HUES48 (cell line): ENCODE measurements around the gene PLEKHM1.

Experiments
- H3K27ac ChIP-seq: one replicate; pipeline ENCODE4 v1.7.0; 2013; ENCODE audit warnings: low read depth, low read length, inconsistent platforms
- H3K27me3 ChIP-seq: 2 replicates; pipeline ENCODE4 v1.6.1; 2013; ENCODE audit warnings: mild to moderate bottlenecking, low read length; ENCODE audit not compliant: control insufficient read depth, insufficient read depth
- H3K36me3 ChIP-seq: 2 replicates; pipeline ENCODE4 v1.6.1; 2013; ENCODE audit warnings: low read length; ENCODE audit not compliant: control insufficient read depth, insufficient read depth
- H3K4me1 ChIP-seq: 2 replicates; pipeline ENCODE4 v1.6.1; 2013; ENCODE audit warnings: mild to moderate bottlenecking, low read length; ENCODE audit not compliant: control insufficient read depth, insufficient read depth
- H3K4me3 ChIP-seq: 2 replicates; pipeline ENCODE4 v1.5.1; 2013; ENCODE audit warnings: mild to moderate bottlenecking, low read depth, low read length
- H3K9ac ChIP-seq: 2 replicates; pipeline ENCODE4 v1.6.1; 2013; ENCODE audit warnings: mild to moderate bottlenecking, low read depth, low read length, moderate library complexity
- H3K9me3 ChIP-seq: 2 replicates; pipeline ENCODE4 v1.6.1; 2013; ENCODE audit warnings: low read length; ENCODE audit not compliant: control insufficient read depth, insufficient read depth

PLEKHM1 gene

GRCh38 chr17:45423304-45423974 lies 67.1 kb downstream of the PLEKHM1 start:
- H3K9me3 ChIP-seq, result no peaks in the 10 kb centered on the region
- H3K9ac ChIP-seq, result no peak overlapping the region
- H3K4me3 ChIP-seq, result no peak overlapping the region
- peaks cover 14% of the 10 kb centered on the region for H3K27me3 ChIP-seq
- no peaks in the 10 kb centered on the region for H3K36me3 ChIP-seq
- H3K4me1 ChIP-seq, result peaks cover 16% of the 10 kb centered on the region
- H3K27ac ChIP-seq, result no peak overlapping the region

- Histone ChIP-seq H3K9me3 (no peaks in the 10 kb centered on the region), H3K27me3 (no peaks in the 10 kb centered on the region), H3K36me3 (no peaks in the 10 kb centered on the region), H3K4me3 (no peak overlapping the region), H3K4me1 (peaks cover 3% of the 10 kb centered on the region; the same call in 1 of the 2 replicates), H3K27ac (no peak overlapping the region), H3K9ac (no peak overlapping the region)
Observed at GRCh38 chr17:45414990-45415881, 75.3 kb downstream of the PLEKHM1 start.

GRCh38 chr17:45413498-45413923 lies 77.0 kb downstream of the PLEKHM1 start:
- Histone ChIP-seq H3K27me3 (no peaks in the 10 kb centered on the region), H3K36me3 (no peaks in the 10 kb centered on the region), H3K9ac (no peak overlapping the region), H3K4me3 (no peak overlapping the region), H3K27ac (no peak overlapping the region), H3K9me3 (no peaks in the 10 kb centered on the region), H3K4me1 (peaks cover 3% of the 10 kb centered on the region; the same call in 1 of the 2 replicates)

- no peak overlapping the region for H3K27ac ChIP-seq
- no peak overlapping the region for H3K4me3 ChIP-seq
- no peaks in the 10 kb centered on the region for H3K9me3 ChIP-seq
- peaks cover 3% of the 10 kb centered on the region; the same call in 1 of the 2 replicates for H3K4me1 ChIP-seq
- no peaks in the 10 kb centered on the region for H3K27me3 ChIP-seq
- H3K36me3 ChIP-seq, result no peaks in the 10 kb centered on the region
- no peak overlapping the region for H3K9ac ChIP-seq
Observed at GRCh38 chr17:45411348-45412105, 79.0 kb downstream of the PLEKHM1 start.

GRCh38 chr17:45410144-45411091 lies 80.1 kb downstream of the PLEKHM1 start:
- Histone ChIP-seq H3K27me3 (no peaks in the 10 kb centered on the region), H3K9ac (no peak overlapping the region), H3K4me1 (peaks cover 5% of the 10 kb centered on the region; the same call in 1 of the 2 replicates), H3K9me3 (no peaks in the 10 kb centered on the region), H3K36me3 (no peaks in the 10 kb centered on the region), H3K27ac (no peak overlapping the region), H3K4me3 (no peak overlapping the region)

- Histone ChIP-seq H3K36me3 (no peaks in the 10 kb centered on the region), H3K4me3 (no peak overlapping the region)
Observed at GRCh38 chr17:45409659-45410076, 80.9 kb downstream of the PLEKHM1 start.

GRCh38 chr17:45408611-45409421 lies 81.7 kb downstream of the PLEKHM1 start:
- Histone ChIP-seq H3K27me3 (no peaks in the 10 kb centered on the region), H3K27ac (no peak overlapping the region), H3K9me3 (no peaks in the 10 kb centered on the region), H3K36me3 (peaks cover 5% of the 10 kb centered on the region; the same call in 1 of the 2 replicates), H3K4me1 (peaks cover 9% of the 10 kb centered on the region), H3K9ac (no peak overlapping the region), H3K4me3 (no peak overlapping the region)

More at GRCh38 chr17:45409659-45410076, 80.9 kb downstream of the PLEKHM1 start:
- no peak overlapping the region for H3K27ac ChIP-seq
- H3K27me3 ChIP-seq, result no peaks in the 10 kb centered on the region
- no peaks in the 10 kb centered on the region for H3K9me3 ChIP-seq
- H3K9ac ChIP-seq, result no peak overlapping the region
- peaks cover 9% of the 10 kb centered on the region for H3K4me1 ChIP-seq

GRCh38 chr17:45406107-45406506 lies 84.4 kb downstream of the PLEKHM1 start:
- Histone ChIP-seq H3K4me3 (peak overlapping the region; percentile 65), H3K27me3 (no peaks in the 10 kb centered on the region), H3K27ac (no peak overlapping the region), H3K36me3 (peaks cover 5% of the 10 kb centered on the region; the same call in 1 of the 2 replicates), H3K4me1 (peaks cover 9% of the 10 kb centered on the region), H3K9me3 (no peaks in the 10 kb centered on the region), H3K9ac (no peak overlapping the region)

GRCh38 chr17:45405250-45406086 lies 85.1 kb downstream of the PLEKHM1 start:
- Histone ChIP-seq H3K9me3 (no peaks in the 10 kb centered on the region), H3K4me3 (peak overlapping the region; percentile 65), H3K27me3 (no peaks in the 10 kb centered on the region), H3K4me1 (peaks cover 6% of the 10 kb centered on the region), H3K27ac (peak overlapping the region; percentile 64), H3K36me3 (peaks cover 5% of the 10 kb centered on the region; the same call in 1 of the 2 replicates), H3K9ac (no peak overlapping the region)
